Hepatocyte (in vitro differentiated cells): Measurements from ENCODE around the gene UBAP2. TPM values are rescaled to one million over a fixed set of nuclear protein-coding genes. Genes with fewer than 3 reads are reported as not detected.

Experiments
- DNase-seq: peaks from one replicate; pipeline ENCODE4 v3.0.0-alpha.2; 2016; ENCODE audit warnings: low spot score
- H2AFZ ChIP-seq: fragments of 200-600 bp; sonication (generic); 2 replicates; pipeline ENCODE4 v1.6.0; 2016; ENCODE audit warnings: antibody characterized with exemption, mild to moderate bottlenecking
- H3K27ac ChIP-seq: fragments of 200-600 bp; sonication (generic); 2 replicates; pipeline ENCODE4 v1.5.1; 2016; ENCODE audit warnings: mild to moderate bottlenecking
- H3K27me3 ChIP-seq: fragments of 200-600 bp; sonication (generic); 2 replicates; pipeline ENCODE4 v1.6.1; 2016
- H3K36me3 ChIP-seq: fragments of 200-600 bp; sonication (generic); replicated peaks from 2 replicates; pipeline ENCODE4 v1.5.1; 2016; ENCODE audit warnings: low read depth; ENCODE audit not compliant: insufficient read depth
- H3K4me1 ChIP-seq: fragments of 200-600 bp; sonication (generic); 2 replicates; pipeline ENCODE4 v1.5.1; 2016; ENCODE audit warnings: mild to moderate bottlenecking, moderate library complexity; ENCODE audit not compliant: insufficient read depth
- H3K4me2 ChIP-seq: fragments of 200-600 bp; sonication (generic); 2 replicates; pipeline ENCODE4 v1.6.0; 2016
- H3K4me3 ChIP-seq: fragments of 200-600 bp; sonication (generic); 2 replicates; pipeline ENCODE4 v1.5.1; 2016; ENCODE audit warnings: mild to moderate bottlenecking
- H3K79me2 ChIP-seq: fragments of 200-600 bp; sonication (generic); 2 replicates; pipeline ENCODE4 v1.6.0; 2017; ENCODE audit warnings: mild to moderate bottlenecking
- H3K9me2 ChIP-seq: fragments of 200-600 bp; sonication (generic); replicated peaks from 2 replicates; pipeline ENCODE4 v1.6.0; 2017; ENCODE audit warnings: mild to moderate bottlenecking; ENCODE audit not compliant: insufficient read depth
- H3K9me3 ChIP-seq: fragments of 200-600 bp; sonication (generic); 2 replicates; pipeline ENCODE4 v1.5.1; 2016; ENCODE audit warnings: low read depth, mild to moderate bottlenecking
- H4K20me1 ChIP-seq: fragments of 200-600 bp; sonication (generic); 2 replicates; pipeline ENCODE4 v1.6.0; 2016; ENCODE audit warnings: mild to moderate bottlenecking; ENCODE audit not compliant: insufficient read depth, poor library complexity, severe bottlenecking
- EZH2 ChIP-seq: fragments of 200-600 bp; sonication (generic); IDR thresholded peaks from 2 replicates; pipeline ENCODE4 v1.6.1; 2016; ENCODE audit warnings: antibody characterized with exemption, mild to moderate bottlenecking, borderline replicate concordance
- EZH2phosphoT487 ChIP-seq: fragments of 200-600 bp; sonication (generic); IDR thresholded peaks from one replicate; pipeline ENCODE4 v1.6.1; 2018; ENCODE audit warnings: antibody characterized with exemption, mild to moderate bottlenecking, low read depth, moderate library complexity; ENCODE audit not compliant: unreplicated experiment, severe bottlenecking
- WGBS: methylation state at CpG from one replicate; pipeline ENCODE4 v1.1.6; 2016; ENCODE audit warnings: low lambda C conversion rate; ENCODE audit errors: missing lambda C conversion rate; 5-methylcytosine and 5-hydroxymethylcytosine counted together
- polyA plus RNA-seq: library from polyadenylated mRNA; unstranded; fragments of >200 nt; fragmentation: Nextera tagmentation; extraction: Ambion mirVana; gene quantifications from 2 replicates; pipeline ENCODE4 v1.2.1, GENCODE V29; 2016
- total RNA-seq: library from RNA; depleted of rRNA; stranded (reverse); fragments of >200 nt; gene quantifications from 2 replicates; pipeline ENCODE4 v1.2.3, GENCODE V29; 2014
- TF ChIP-seq, protein P1 (sequence below): fragments of 200-600 bp; sonication (generic); IDR thresholded peaks from 2 replicates; pipeline ENCODE4 v1.5.1; 2016; ENCODE audit warnings: antibody characterized with exemption, mild to moderate bottlenecking; ENCODE audit not compliant: poor library complexity

The UBAP2 gene, protein sequence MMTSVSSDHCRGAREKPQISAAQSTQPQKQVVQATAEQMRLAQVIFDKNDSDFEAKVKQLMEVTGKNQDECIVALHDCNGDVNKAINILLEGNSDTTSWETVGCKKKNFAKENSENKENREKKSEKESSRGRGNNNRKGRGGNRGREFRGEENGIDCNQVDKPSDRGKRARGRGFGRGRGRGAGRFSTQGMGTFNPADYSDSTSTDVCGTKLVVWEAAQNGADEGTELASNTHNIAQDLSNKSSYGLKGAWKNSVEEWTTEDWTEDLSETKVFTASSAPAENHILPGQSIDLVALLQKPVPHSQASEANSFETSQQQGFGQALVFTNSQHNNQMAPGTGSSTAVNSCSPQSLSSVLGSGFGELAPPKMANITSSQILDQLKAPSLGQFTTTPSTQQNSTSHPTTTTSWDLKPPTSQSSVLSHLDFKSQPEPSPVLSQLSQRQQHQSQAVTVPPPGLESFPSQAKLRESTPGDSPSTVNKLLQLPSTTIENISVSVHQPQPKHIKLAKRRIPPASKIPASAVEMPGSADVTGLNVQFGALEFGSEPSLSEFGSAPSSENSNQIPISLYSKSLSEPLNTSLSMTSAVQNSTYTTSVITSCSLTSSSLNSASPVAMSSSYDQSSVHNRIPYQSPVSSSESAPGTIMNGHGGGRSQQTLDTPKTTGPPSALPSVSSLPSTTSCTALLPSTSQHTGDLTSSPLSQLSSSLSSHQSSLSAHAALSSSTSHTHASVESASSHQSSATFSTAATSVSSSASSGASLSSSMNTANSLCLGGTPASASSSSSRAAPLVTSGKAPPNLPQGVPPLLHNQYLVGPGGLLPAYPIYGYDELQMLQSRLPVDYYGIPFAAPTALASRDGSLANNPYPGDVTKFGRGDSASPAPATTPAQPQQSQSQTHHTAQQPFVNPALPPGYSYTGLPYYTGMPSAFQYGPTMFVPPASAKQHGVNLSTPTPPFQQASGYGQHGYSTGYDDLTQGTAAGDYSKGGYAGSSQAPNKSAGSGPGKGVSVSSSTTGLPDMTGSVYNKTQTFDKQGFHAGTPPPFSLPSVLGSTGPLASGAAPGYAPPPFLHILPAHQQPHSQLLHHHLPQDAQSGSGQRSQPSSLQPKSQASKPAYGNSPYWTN
- total RNA-seq (22.9 and 24.9 TPM in 2 replicates), polyA plus RNA-seq (22.4 and 31.2 TPM in 2 replicates)

DNA sequence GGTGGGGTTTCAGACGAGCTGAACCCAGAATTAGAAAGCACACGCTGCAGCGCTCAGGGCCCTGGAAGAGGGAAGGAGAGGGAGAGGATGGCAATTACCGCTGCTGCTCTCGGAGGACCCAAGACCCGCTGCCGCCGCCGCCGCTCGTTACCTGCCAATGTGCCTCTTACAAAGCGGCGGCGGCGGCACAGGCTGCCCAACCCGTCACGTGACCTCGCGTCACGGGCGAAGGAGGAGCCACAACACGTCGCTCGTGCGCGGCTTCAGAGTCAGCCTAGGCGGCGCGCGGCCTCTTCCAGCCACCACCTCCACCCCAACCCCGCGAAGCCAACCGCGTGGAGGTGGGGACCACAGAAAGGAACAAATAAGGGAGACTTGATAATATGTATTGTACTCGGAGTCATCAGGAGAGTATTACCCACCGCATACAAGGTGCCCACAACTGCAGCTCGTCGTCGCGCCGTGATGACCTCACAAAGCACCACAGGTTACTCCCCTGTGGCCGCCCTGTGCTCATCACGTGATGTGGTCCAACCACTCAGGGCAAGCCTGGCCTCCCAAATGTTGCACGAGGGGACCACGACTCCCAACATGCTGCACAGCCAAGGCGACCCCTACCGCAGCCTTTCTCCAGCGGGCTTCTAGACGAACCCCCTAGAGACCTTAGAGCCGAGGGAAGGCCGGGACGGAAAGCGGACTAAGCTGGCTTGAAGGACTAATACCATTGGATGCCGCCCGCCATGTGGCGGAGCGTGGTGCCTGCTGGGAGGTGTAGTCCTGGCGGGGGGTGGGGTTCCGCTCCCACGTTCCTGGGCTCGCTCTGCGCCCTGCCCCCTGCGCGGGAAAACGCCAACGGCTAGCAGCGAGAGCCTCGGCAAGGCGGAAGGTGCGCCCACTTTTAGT lies at the start of gene UBAP2:
Gene UBAP2 (minus strand): TSS at position 161 of the 903 bp plus-strand sequence. CDS start 31,739 bp downstream, outside the sequence.
- Histone ChIP-seq H3K27ac (peak within 1 kb of the TSS; percentile 98), H4K20me1 (peaks cover 26% of the 10 kb centered on the region), H3K9me3 (no peaks in the 10 kb centered on the region), H3K27me3 (no peaks in the 10 kb centered on the region), H3K4me3 (peak within 1 kb of the TSS; percentile 42), H3K9me2 (no peaks in the 10 kb centered on the region), H3K36me3 (no peaks in the 10 kb centered on the region), H3K4me2 (peak within 1 kb of the TSS; percentile 80), H3K4me1 (peaks cover 16% of the 10 kb centered on the region), H2AFZ (peak within 1 kb of the TSS; percentile 78), H3K79me2 (peaks cover 46% of the 10 kb centered on the region)
- WGBS: under 1% methylated on average over 66 of the region's 70 CpGs
- peak; percentile 99 for DNase-seq
- TF ChIP-seq, protein P1, sequence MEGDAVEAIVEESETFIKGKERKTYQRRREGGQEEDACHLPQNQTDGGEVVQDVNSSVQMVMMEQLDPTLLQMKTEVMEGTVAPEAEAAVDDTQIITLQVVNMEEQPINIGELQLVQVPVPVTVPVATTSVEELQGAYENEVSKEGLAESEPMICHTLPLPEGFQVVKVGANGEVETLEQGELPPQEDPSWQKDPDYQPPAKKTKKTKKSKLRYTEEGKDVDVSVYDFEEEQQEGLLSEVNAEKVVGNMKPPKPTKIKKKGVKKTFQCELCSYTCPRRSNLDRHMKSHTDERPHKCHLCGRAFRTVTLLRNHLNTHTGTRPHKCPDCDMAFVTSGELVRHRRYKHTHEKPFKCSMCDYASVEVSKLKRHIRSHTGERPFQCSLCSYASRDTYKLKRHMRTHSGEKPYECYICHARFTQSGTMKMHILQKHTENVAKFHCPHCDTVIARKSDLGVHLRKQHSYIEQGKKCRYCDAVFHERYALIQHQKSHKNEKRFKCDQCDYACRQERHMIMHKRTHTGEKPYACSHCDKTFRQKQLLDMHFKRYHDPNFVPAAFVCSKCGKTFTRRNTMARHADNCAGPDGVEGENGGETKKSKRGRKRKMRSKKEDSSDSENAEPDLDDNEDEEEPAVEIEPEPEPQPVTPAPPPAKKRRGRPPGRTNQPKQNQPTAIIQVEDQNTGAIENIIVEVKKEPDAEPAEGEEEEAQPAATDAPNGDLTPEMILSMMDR: no peak
- TF ChIP-seq EZH2phosphoT487 (no peak), EZH2 (no peak)

DNA sequence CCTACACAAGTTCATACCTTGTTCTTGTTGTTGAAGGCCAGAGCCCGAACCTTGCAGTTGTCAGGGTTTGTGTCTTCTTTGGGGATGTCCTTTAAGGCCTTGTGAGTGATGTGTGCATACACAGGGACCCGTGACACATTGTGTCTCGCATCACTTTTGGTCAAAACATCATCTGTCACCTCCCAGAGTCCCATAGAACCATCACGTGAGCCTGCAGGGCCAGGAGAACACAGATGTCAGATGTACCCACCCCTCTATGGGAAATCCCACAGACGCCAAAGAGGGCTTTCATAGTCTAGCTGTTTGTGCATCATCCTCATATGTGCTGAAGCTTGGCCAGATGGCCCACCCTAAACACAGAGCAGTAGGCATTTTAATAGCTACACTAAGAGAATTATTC lies 49.6 kb upstream of the UBAP2 start:
- H3K27ac ChIP-seq: no peak overlapping the region
- H3K4me2 ChIP-seq: no peak overlapping the region

More for the DNA sequence above, 49.6 kb upstream of the UBAP2 start:
- no peaks in the 10 kb centered on the region for H3K9me3 ChIP-seq
- H3K4me1 ChIP-seq: no peaks in the 10 kb centered on the region
- no peaks in the 10 kb centered on the region for H3K27me3 ChIP-seq
- H3K9me2 ChIP-seq: no peaks in the 10 kb centered on the region
- no peak overlapping the region for H3K4me3 ChIP-seq
- DNase-seq: no peak
- TF ChIP-seq EZH2phosphoT487 (no peak), EZH2 (no peak)
- TF ChIP-seq, protein P1: no peak
- WGBS: 91% methylated on average over 5 of the region's 5 CpGs
- no peak overlapping the region for H2AFZ ChIP-seq
- H3K79me2 ChIP-seq: peaks cover 6% of the 10 kb centered on the region
- no peaks in the 10 kb centered on the region for H3K36me3 ChIP-seq
- H4K20me1 ChIP-seq: no peaks in the 10 kb centered on the region
